Skeletal muscle satellite cell (primary cell): Measurements from ENCODE around the gene AP5Z1.

Source experiments
- H3K27me3 ChIP-seq: 2 replicates; pipeline ENCODE4 v1.7.0; 2013; ENCODE audit warnings: low read length; ENCODE audit not compliant: control insufficient read depth, insufficient read depth
- H3K36me3 ChIP-seq: 2 replicates; pipeline ENCODE4 v1.7.0; 2013; ENCODE audit warnings: mild to moderate bottlenecking, control low read depth, low read length; ENCODE audit not compliant: insufficient read depth
- H3K4me1 ChIP-seq: 2 replicates; pipeline ENCODE4 v1.7.0; 2013; ENCODE audit warnings: low read length; ENCODE audit not compliant: control insufficient read depth, insufficient read depth
- H3K4me2 ChIP-seq: 2 replicates; pipeline ENCODE4 v1.7.0; 2013; ENCODE audit warnings: mild to moderate bottlenecking, low read length
- H3K4me3 ChIP-seq: 2 replicates; pipeline ENCODE4 v1.7.0; 2013; ENCODE audit warnings: low read length
- H3K9ac ChIP-seq: 2 replicates; pipeline ENCODE4 v1.7.0; 2013; ENCODE audit warnings: mild to moderate bottlenecking, low read depth, low read length, moderate library complexity
- H3K9me3 ChIP-seq: replicated peaks from 2 replicates; pipeline ENCODE4 v1.7.0; 2013; ENCODE audit warnings: mild to moderate bottlenecking, control low read depth, low read length

Gene AP5Z1

GRCh38 chr7:4738711-4739527, 36.5 kb upstream of the AP5Z1 start:
- Histone ChIP-seq H3K4me2 (peak overlapping the region; percentile 82), H3K27me3 (no peaks in the 10 kb centered on the region), H3K9me3 (no peaks in the 10 kb centered on the region), H3K4me1 (peaks cover 21% of the 10 kb centered on the region), H3K9ac (peak overlapping the region; percentile 77), H3K36me3 (peaks cover 14% of the 10 kb centered on the region), H3K4me3 (peak overlapping the region; percentile 59)

GRCh38 chr7:4739528-4739992, 35.9 kb upstream of the AP5Z1 start:
- H3K4me2 ChIP-seq: peak overlapping the region; percentile 82
- H3K9me3 ChIP-seq: no peaks in the 10 kb centered on the region
- H3K9ac ChIP-seq: peak overlapping the region; percentile 77
- peaks cover 16% of the 10 kb centered on the region for H3K36me3 ChIP-seq
- H3K4me1 ChIP-seq: peaks cover 27% of the 10 kb centered on the region
- H3K4me3 ChIP-seq: peak overlapping the region; percentile 59
- H3K27me3 ChIP-seq: no peaks in the 10 kb centered on the region

GRCh38 chr7:4740796-4741195, 34.6 kb upstream of the AP5Z1 start:
- Histone ChIP-seq H3K36me3 (peaks cover 16% of the 10 kb centered on the region), H3K4me2 (no peak overlapping the region), H3K4me1 (peaks cover 37% of the 10 kb centered on the region), H3K27me3 (no peaks in the 10 kb centered on the region), H3K4me3 (no peak overlapping the region), H3K9ac (no peak overlapping the region), H3K9me3 (no peaks in the 10 kb centered on the region)

- H3K36me3 ChIP-seq: peaks cover 22% of the 10 kb centered on the region
- no peak overlapping the region for H3K4me3 ChIP-seq
- no peaks in the 10 kb centered on the region for H3K27me3 ChIP-seq
- no peak overlapping the region for H3K4me2 ChIP-seq
- H3K4me1 ChIP-seq: peaks cover 42% of the 10 kb centered on the region
- no peaks in the 10 kb centered on the region for H3K9me3 ChIP-seq
- H3K9ac ChIP-seq: no peak overlapping the region
Observed at GRCh38 chr7:4742051-4742573, 33.3 kb upstream of the AP5Z1 start.

GRCh38 chr7:4742852-4743251, 32.6 kb upstream of the AP5Z1 start:
- no peak overlapping the region for H3K4me2 ChIP-seq
- H3K36me3 ChIP-seq: peaks cover 29% of the 10 kb centered on the region
- H3K4me1 ChIP-seq: peaks cover 42% of the 10 kb centered on the region

GRCh38 chr7:4744391-4745264, 30.8 kb upstream of the AP5Z1 start:
- Histone ChIP-seq H3K36me3 (peaks cover 38% of the 10 kb centered on the region), H3K9ac (peak overlapping the region; percentile 88), H3K4me2 (peak overlapping the region; percentile 77), H3K9me3 (no peaks in the 10 kb centered on the region), H3K4me3 (peak overlapping the region; percentile 27), H3K27me3 (no peaks in the 10 kb centered on the region), H3K4me1 (peaks cover 25% of the 10 kb centered on the region)

More at GRCh38 chr7:4742852-4743251, 32.6 kb upstream of the AP5Z1 start:
- Histone ChIP-seq H3K27me3 (no peaks in the 10 kb centered on the region), H3K9me3 (no peaks in the 10 kb centered on the region), H3K9ac (no peak overlapping the region), H3K4me3 (no peak overlapping the region)

GRCh38 chr7:4745265-4745919, 30.0 kb upstream of the AP5Z1 start:
- Histone ChIP-seq H3K36me3 (peaks cover 43% of the 10 kb centered on the region), H3K4me3 (peak overlapping the region; percentile 43)

GRCh38 chr7:4745971-4746919, 29.2 kb upstream of the AP5Z1 start:
- no peaks in the 10 kb centered on the region for H3K27me3 ChIP-seq
- peak overlapping the region; percentile 88 for H3K9ac ChIP-seq
- peak overlapping the region; percentile 77 for H3K4me2 ChIP-seq
- H3K9me3 ChIP-seq: no peaks in the 10 kb centered on the region
- peak overlapping the region; percentile 43 for H3K4me3 ChIP-seq
- peaks cover 43% of the 10 kb centered on the region for H3K36me3 ChIP-seq
- peaks cover 22% of the 10 kb centered on the region for H3K4me1 ChIP-seq

More at GRCh38 chr7:4745265-4745919, 30.0 kb upstream of the AP5Z1 start:
- Histone ChIP-seq H3K4me1 (peaks cover 22% of the 10 kb centered on the region), H3K4me2 (peak overlapping the region; percentile 77), H3K27me3 (no peaks in the 10 kb centered on the region), H3K9ac (peak overlapping the region; percentile 88), H3K9me3 (no peaks in the 10 kb centered on the region)

GRCh38 chr7:4747013-4747412, 28.4 kb upstream of the AP5Z1 start:
- Histone ChIP-seq H3K36me3 (peaks cover 43% of the 10 kb centered on the region), H3K27me3 (no peaks in the 10 kb centered on the region), H3K9ac (no peak overlapping the region), H3K9me3 (no peaks in the 10 kb centered on the region), H3K4me2 (no peak overlapping the region), H3K4me1 (peaks cover 22% of the 10 kb centered on the region), H3K4me3 (no peak overlapping the region)

- peaks cover 36% of the 10 kb centered on the region for H3K36me3 ChIP-seq
- no peaks in the 10 kb centered on the region for H3K9me3 ChIP-seq
- H3K9ac ChIP-seq: no peak overlapping the region
- peaks cover 22% of the 10 kb centered on the region for H3K4me1 ChIP-seq
- no peak overlapping the region for H3K4me3 ChIP-seq
- H3K27me3 ChIP-seq: no peaks in the 10 kb centered on the region
- no peak overlapping the region for H3K4me2 ChIP-seq
Observed at GRCh38 chr7:4747746-4748145, 27.7 kb upstream of the AP5Z1 start.
